ENCODE data around the gene HHEX. TPM values are rescaled to one million over a fixed set of nuclear protein-coding genes. Genes with fewer than 3 reads are reported as not detected.

The HHEX gene
- polyA plus RNA-seq, 1 donor from 2014 or later = not detected

- no peaks in the 10 kb centered on the region for H4K20me1 ChIP-seq (ENCODE audit: insufficient read depth)
- H3K79me2 ChIP-seq (replicated peaks; ENCODE audit: insufficient read depth, low read length) = no peaks in the 10 kb centered on the region
- no peaks in the 10 kb centered on the region for H3K9me3 ChIP-seq (ENCODE audit: low read length)
- no peak overlapping the region for H3K9ac ChIP-seq (ENCODE audit: low read length)
- H3K36me3 ChIP-seq (ENCODE audit: insufficient read depth, low read length) = no peaks in the 10 kb centered on the region
- no peaks in the 10 kb centered on the region for H3K27me3 ChIP-seq (ENCODE audit: insufficient read depth, low read depth, low read length)
- H3K4me3 ChIP-seq (ENCODE audit: low read length) = no peak overlapping the region
- no peak for TF ChIP-seq CTCF (IDR thresholded peaks at IDR 0.05; ENCODE audit: poor library complexity, severe bottlenecking)
- no peak for TF ChIP-seq SMC3 (conservative IDR thresholded peaks at IDR 0.05; ENCODE audit: poor library complexity)
- TF ChIP-seq POLR2AphosphoS5 (IDR thresholded peaks at IDR 0.05) = no peak
- TF ChIP-seq TAF1 (IDR thresholded peaks at IDR 0.05; ENCODE audit: low read depth) = no peak
- TF ChIP-seq EZH2 (IDR thresholded peaks at IDR 0.05; ENCODE audit: borderline replicate concordance, insufficient read depth, low read length, poor library complexity, severe bottlenecking) = no peak
- no peak for TF ChIP-seq RAD21 (conservative IDR thresholded peaks at IDR 0.05)
- TF ChIP-seq MXI1 (conservative IDR thresholded peaks at IDR 0.05; ENCODE audit: poor library complexity, severe bottlenecking) = no peak
- TF ChIP-seq REST (IDR thresholded peaks at IDR 0.05; ENCODE audit: borderline replicate concordance) = no peak
- TF ChIP-seq EP300 (conservative IDR thresholded peaks at IDR 0.05; ENCODE audit: poor library complexity, severe bottlenecking) = no peak
- H3F3A ChIP-seq (ENCODE audit: insufficient read depth, low read length, poor library complexity, severe bottlenecking) = no peaks in the 10 kb centered on the region
- H3K9me2 ChIP-seq (ENCODE audit: insufficient read depth, low read length) = no peaks in the 10 kb centered on the region
- no peak overlapping the region for H2AFZ ChIP-seq (ENCODE audit: low read depth, low read length)
- H3K4me2 ChIP-seq (ENCODE audit: low read length) = no peak overlapping the region
- H3K27ac ChIP-seq (ENCODE audit: low read length) = no peak overlapping the region
Observed at GRCh38 chr10:92735938-92736337, 46.2 kb downstream of the HHEX start.

- Histone ChIP-seq H3K9me3 (ENCODE audit: low read length) (no peaks in the 10 kb centered on the region), H3K27me3 (ENCODE audit: insufficient read depth, low read depth, low read length) (no peaks in the 10 kb centered on the region), H3K4me3 (ENCODE audit: low read length) (no peak overlapping the region), H2AFZ (ENCODE audit: low read depth, low read length) (no peak overlapping the region), H4K20me1 (ENCODE audit: insufficient read depth) (no peaks in the 10 kb centered on the region), H3F3A (ENCODE audit: insufficient read depth, low read length, poor library complexity, severe bottlenecking) (no peaks in the 10 kb centered on the region), H3K9ac (ENCODE audit: low read length) (no peak overlapping the region), H3K36me3 (ENCODE audit: insufficient read depth, low read length) (no peaks in the 10 kb centered on the region), H3K27ac (ENCODE audit: low read length) (no peak overlapping the region), H3K4me2 (ENCODE audit: low read length) (no peak overlapping the region), H3K79me2 (replicated peaks; ENCODE audit: insufficient read depth, low read length) (no peaks in the 10 kb centered on the region), H3K9me2 (ENCODE audit: insufficient read depth, low read length) (no peaks in the 10 kb centered on the region)
- TF ChIP-seq REST (IDR thresholded peaks at IDR 0.05; ENCODE audit: borderline replicate concordance) (no peak), SMC3 (conservative IDR thresholded peaks at IDR 0.05; ENCODE audit: poor library complexity) (no peak), EP300 (conservative IDR thresholded peaks at IDR 0.05; ENCODE audit: poor library complexity, severe bottlenecking) (no peak), RAD21 (conservative IDR thresholded peaks at IDR 0.05) (no peak), POLR2AphosphoS5 (IDR thresholded peaks at IDR 0.05) (no peak), TAF1 (IDR thresholded peaks at IDR 0.05; ENCODE audit: low read depth) (no peak), EZH2 (IDR thresholded peaks at IDR 0.05; ENCODE audit: borderline replicate concordance, insufficient read depth, low read length, poor library complexity, severe bottlenecking) (no peak), CTCF (IDR thresholded peaks at IDR 0.05; ENCODE audit: poor library complexity, severe bottlenecking) (no peak), MXI1 (conservative IDR thresholded peaks at IDR 0.05; ENCODE audit: poor library complexity, severe bottlenecking) (no peak)
Observed at GRCh38 chr10:92737484-92737883, 47.7 kb downstream of the HHEX start.
